GM19324 (cell line): ENCODE data around the gene HSPB9.
"Not testable (repeated sequence)": the region's sequence is repeated elsewhere in the genome, so short reads cannot be mapped to it uniquely, and the experiment has no call there.

Source experiments
- ATAC-seq: cut with Tn5 transposase; IDR thresholded peaks from one replicate; pipeline ENCODE4 v1.9.1; 2021; ENCODE audit warnings: mild to moderate bottlenecking, moderate library complexity; ENCODE audit not compliant: unreplicated experiment, low FRiP score

The HSPB9 gene

GRCh38 chr17:42138749-42139492 is 16.3 kb downstream of the HSPB9 start:
- ATAC-seq: no peak

- ATAC-seq: not testable (repeated sequence)
Measured at GRCh38 chr17:42140690-42141089, 18.1 kb downstream of the HSPB9 start.

GRCh38 chr17:42141382-42141781 is 18.8 kb downstream of the HSPB9 start:
- no peak for ATAC-seq

- no peak for ATAC-seq
Measured at GRCh38 chr17:42142371-42142896, 19.8 kb downstream of the HSPB9 start.

GRCh38 chr17:42143138-42143537 is 20.5 kb downstream of the HSPB9 start:
- ATAC-seq: not testable (repeated sequence)

- ATAC-seq: no peak
Measured at GRCh38 chr17:42146911-42147607, 24.5 kb downstream of the HSPB9 start.

GRCh38 chr17:42153919-42154742 is 31.5 kb downstream of the HSPB9 start:
- ATAC-seq: no peak

- no peak for ATAC-seq
Measured at GRCh38 chr17:42155614-42156045, 33.0 kb downstream of the HSPB9 start.

GRCh38 chr17:42159796-42160530 is 37.4 kb downstream of the HSPB9 start:
- ATAC-seq: no peak

GRCh38 chr17:42160531-42160910 is 37.9 kb downstream of the HSPB9 start:
- no peak for ATAC-seq

GRCh38 chr17:42163113-42163512 is 40.5 kb downstream of the HSPB9 start:
- no peak for ATAC-seq

- no peak for ATAC-seq
Measured at GRCh38 chr17:42163696-42164407, 41.2 kb downstream of the HSPB9 start.

GRCh38 chr17:42165751-42166150 is 43.1 kb downstream of the HSPB9 start:
- ATAC-seq: no peak

- no peak for ATAC-seq
Measured at GRCh38 chr17:42166196-42166763, 43.7 kb downstream of the HSPB9 start.

- ATAC-seq: no peak
Measured at GRCh38 chr17:42167807-42168206, 45.2 kb downstream of the HSPB9 start.

- no peak for ATAC-seq
Measured at GRCh38 chr17:42169351-42169750, 46.7 kb downstream of the HSPB9 start.

- ATAC-seq: no peak
Measured at GRCh38 chr17:42171831-42172230, 49.2 kb downstream of the HSPB9 start.
